IMR-90 (cell line): ENCODE measurements around the gene MARS1. TPM values are rescaled to one million over a fixed set of nuclear protein-coding genes. Genes with fewer than 3 reads are reported as not detected.
A peak's percentile ranks its signal among the peaks of the same experiment; 100 is the strongest.

Experiments
- ATAC-seq: fragments of 200-7000 bp; cut with Tn5 transposase; 2 replicates; pipeline ENCODE4 v1.9.1; 2020; ENCODE audit warnings: low read depth, mild to moderate bottlenecking, moderate library complexity
- BruUV-seq: library from RNA; stranded (reverse); fragments of 400-500 nt; replicated peaks from 2 replicates; lab custom pipeline; 2021; lab: Mats Ljungman, UMichigan
- CTCF ChIA-PET: fragments of 300-600 bp; formaldehyde crosslinking; extraction: SDS; loops from one replicate; lab custom pipeline; 2021; ENCODE audit warnings: antibody characterized with exemption; lab: Yijun Ruan, JAX
- POLR2A ChIA-PET: fragments of 300-600 bp; sonication (Branson Sonifier 250); formaldehyde crosslinking; loops from one replicate; lab custom pipeline; 2022; ENCODE audit warnings: antibody characterized with exemption; ENCODE audit not compliant: unreplicated experiment; lab: Charles Lee
- DNase-seq: peaks from one replicate; pipeline ENCODE4 v3.0.0; 2013
- H2AFZ ChIP-seq: replicated peaks from 2 replicates; pipeline ENCODE3; 2013; ENCODE audit warnings: low read length, mild to moderate bottlenecking; ENCODE audit not compliant: poor library complexity
- H2AK5ac ChIP-seq: 2 replicates; pipeline ENCODE4 v1.6.1; 2013; ENCODE audit warnings: low read depth, low read length, inconsistent platforms
- H2AK9ac ChIP-seq: replicated peaks from 2 replicates; pipeline ENCODE3; 2013; ENCODE audit warnings: mild to moderate bottlenecking, low read depth, low read length, moderate library complexity; ENCODE audit not compliant: poor library complexity
- H2BK120ac ChIP-seq: 2 replicates; pipeline ENCODE4 v1.6.1; 2013; ENCODE audit warnings: low read depth, low read length, inconsistent platforms
- H2BK15ac ChIP-seq: 3 replicates; pipeline ENCODE4 v1.6.1; 2013; ENCODE audit warnings: low read depth, low read length, inconsistent platforms
- H2BK20ac ChIP-seq: 2 replicates; pipeline ENCODE4 v1.6.1; 2013; ENCODE audit warnings: low read depth, mild to moderate bottlenecking, inconsistent platforms, low read length, moderate library complexity
- H2BK5ac ChIP-seq: 2 replicates; pipeline ENCODE4 v1.6.1; 2013; ENCODE audit warnings: mild to moderate bottlenecking, low read depth, low read length, inconsistent platforms; ENCODE audit not compliant: poor library complexity, severe bottlenecking
- H3K14ac ChIP-seq: replicated peaks from 2 replicates; pipeline ENCODE4 v1.6.1; 2013; ENCODE audit warnings: low read depth, low read length, inconsistent platforms
- H3K18ac ChIP-seq: 2 replicates; pipeline ENCODE4 v1.6.1; 2013; ENCODE audit warnings: low read depth, low read length, control low read depth
- H3K23ac ChIP-seq: 2 replicates; pipeline ENCODE4 v1.6.1; 2013; ENCODE audit warnings: low read depth, low read length, inconsistent platforms
- H3K27ac ChIP-seq: 2 replicates; pipeline ENCODE4 v1.5.1; 2013; ENCODE audit warnings: mild to moderate bottlenecking, control low read depth, low read length; ENCODE audit not compliant: insufficient read depth
- H3K27me3 ChIP-seq: 2 replicates; pipeline ENCODE4 v1.6.1; 2013; ENCODE audit warnings: low read length; ENCODE audit not compliant: control insufficient read depth, insufficient read depth
- H3K36me3 ChIP-seq: 2 replicates; pipeline ENCODE4 v1.6.1; 2013; ENCODE audit warnings: low read length, mixed read lengths; ENCODE audit not compliant: control insufficient read depth, insufficient read depth
- H3K4ac ChIP-seq: 2 replicates; pipeline ENCODE4 v1.6.1; 2013; ENCODE audit warnings: low read depth, low read length, inconsistent platforms
- H3K4me1 ChIP-seq: 2 replicates; pipeline ENCODE4 v1.6.1; 2013; ENCODE audit warnings: low read length, mixed read lengths; ENCODE audit not compliant: control insufficient read depth, insufficient read depth
- H3K4me2 ChIP-seq: 2 replicates; pipeline ENCODE4 v1.6.1; 2013; ENCODE audit warnings: low read depth, mild to moderate bottlenecking, control low read depth, low read length, moderate library complexity
- H3K4me3 ChIP-seq: 2 replicates; pipeline ENCODE4 v1.5.1; 2013; ENCODE audit warnings: low read depth, mild to moderate bottlenecking, control low read depth, low read length, moderate library complexity; ENCODE audit not compliant: insufficient read depth
- H3K56ac ChIP-seq: 2 replicates; pipeline ENCODE4 v1.6.1; 2013; ENCODE audit warnings: low read length, inconsistent platforms; ENCODE audit not compliant: insufficient read depth; ENCODE audit errors: extremely low read depth
- H3K79me1 ChIP-seq, 2 experiments: 2 replicates each; pipeline ENCODE4 v1.6.1; 2013; ENCODE audit warnings: low read length in 2 of 2, inconsistent platforms in 1 of 2, low read depth in 1 of 2
- H3K9ac ChIP-seq: 2 replicates; pipeline ENCODE4 v1.6.1; 2013; ENCODE audit warnings: low read depth, low read length, control low read depth
- H3K9me1 ChIP-seq: 2 replicates; pipeline ENCODE4 v1.6.1; 2013; ENCODE audit warnings: low read length, inconsistent platforms; ENCODE audit not compliant: insufficient read depth
- H3K9me3 ChIP-seq: 2 replicates; pipeline ENCODE4 v1.6.1; 2013; ENCODE audit warnings: low read length; ENCODE audit not compliant: control insufficient read depth, insufficient read depth
- H4K20me1 ChIP-seq: 2 replicates; pipeline ENCODE4 v1.6.1; 2013; ENCODE audit warnings: low read length, inconsistent platforms; ENCODE audit not compliant: insufficient read depth
- H4K5ac ChIP-seq: 2 replicates; pipeline ENCODE4 v1.6.1; 2013; ENCODE audit warnings: mild to moderate bottlenecking, low read depth, low read length, control low read depth
- H4K8ac ChIP-seq, 2 experiments: 2 replicates each; pipeline ENCODE4 v1.6.1; 2013; ENCODE audit warnings: low read depth in 2 of 2, low read length in 2 of 2, control low read depth in 1 of 2, inconsistent platforms in 1 of 2
- H4K91ac ChIP-seq: 2 replicates; pipeline ENCODE4 v1.6.1; 2013; ENCODE audit warnings: low read depth, low read length, inconsistent platforms; ENCODE audit not compliant: insufficient read depth
- BHLHE40 ChIP-seq: fragments of 150-350 bp; IDR thresholded peaks from 2 replicates; pipeline ENCODE4 v1.6.1; 2016; ENCODE audit warnings: mild to moderate bottlenecking, low read depth, low read length
- CEBPB ChIP-seq: IDR thresholded peaks from 2 replicates; pipeline ENCODE4 v1.6.1; 2012; ENCODE audit warnings: low read depth, low read length, improper control_type of control experiment
- CHD1 ChIP-seq: IDR thresholded peaks from 2 replicates; pipeline ENCODE4 v1.6.1; 2012; ENCODE audit warnings: low read depth, low read length, improper control_type of control experiment
- FOS ChIP-seq: fragments of 150-350 bp; IDR thresholded peaks from 2 replicates; pipeline ENCODE4 v1.6.1; 2016; ENCODE audit warnings: low read depth, low read length
- NFE2L2 ChIP-seq: fragments of 150-350 bp; IDR thresholded peaks from 2 replicates; pipeline ENCODE4 v1.6.1; 2016; ENCODE audit warnings: low read depth, mild to moderate bottlenecking, low read length
- RFX5 ChIP-seq: IDR thresholded peaks from 2 replicates; pipeline ENCODE4 v1.8.0; 2012; ENCODE audit warnings: low read depth, mild to moderate bottlenecking, low read length, moderate library complexity
- SMC3 ChIP-seq: fragments of 150-350 bp; IDR thresholded peaks from 2 replicates; pipeline ENCODE4 v1.6.1; 2016; ENCODE audit warnings: low read depth, mild to moderate bottlenecking, antibody characterized with exemption, low read length, moderate library complexity
- USF2 ChIP-seq: fragments of 150-350 bp; IDR thresholded peaks from 2 replicates; pipeline ENCODE4 v1.6.1; 2017; ENCODE audit warnings: mild to moderate bottlenecking, antibody characterized with exemption, low read length, low read depth
- WGBS, 2 experiments: methylation state at CpG; one replicate each; pipeline versions ENCODE4 v1.1.5 to v1.1.7; 2013; ENCODE audit warnings: missing lambda C conversion rate in 2 of 2; ENCODE audit not compliant: insufficient read length in 1 of 2; ENCODE audit errors: extremely low coverage in 2 of 2; 5-methylcytosine and 5-hydroxymethylcytosine counted together
- dilution Hi-C: fragments of 300-500 bp; cut with HindIII; formaldehyde crosslinking; loops from one replicate; pipeline ENCODE4 v1.14.3; 2018; ENCODE audit warnings: low sequenced_read_pairs; ENCODE audit not compliant: unreplicated experiment
- in situ Hi-C: fragments of 300-500 bp; cut with MboI; formaldehyde crosslinking; loops from 3 replicates; pipeline ENCODE4 v1.14.3; 2019; ENCODE audit warnings: low sequenced_read_pairs, inconsistent platforms, mixed read lengths
- intact Hi-C: fragments of 100-400 bp; cut with micrococcal nuclease; formaldehyde crosslinking; loops from 2 replicates; pipeline ENCODE4 v1.10.0; 2022
- polyA plus RNA-seq, 3 experiments: library from polyadenylated mRNA; depleted of rRNA; stranded (reverse); fragments of >200 nt; gene quantifications; 2 replicates each; pipeline ENCODE4 v1.2.3, GENCODE V29; 2012; ENCODE audit warnings: low replicate concordance in 1 of 3
- total RNA-seq: library from RNA; depleted of rRNA; stranded (reverse); fragments of >200 nt; gene quantifications from 2 replicates; pipeline ENCODE4 v1.2.3, GENCODE V29; 2012
- TF ChIP-seq, protein P1 (sequence below): conservative IDR thresholded peaks from 2 replicates; pipeline ENCODE4 v1.5.1; 2012; ENCODE audit warnings: mild to moderate bottlenecking, low read depth, low read length, improper control_type of control experiment

MARS1 gene
- total and polyA plus RNA-seq, 2 of the 4 experiments (the other 2 are of a cell fraction): 156 to 164 TPM

DNA sequence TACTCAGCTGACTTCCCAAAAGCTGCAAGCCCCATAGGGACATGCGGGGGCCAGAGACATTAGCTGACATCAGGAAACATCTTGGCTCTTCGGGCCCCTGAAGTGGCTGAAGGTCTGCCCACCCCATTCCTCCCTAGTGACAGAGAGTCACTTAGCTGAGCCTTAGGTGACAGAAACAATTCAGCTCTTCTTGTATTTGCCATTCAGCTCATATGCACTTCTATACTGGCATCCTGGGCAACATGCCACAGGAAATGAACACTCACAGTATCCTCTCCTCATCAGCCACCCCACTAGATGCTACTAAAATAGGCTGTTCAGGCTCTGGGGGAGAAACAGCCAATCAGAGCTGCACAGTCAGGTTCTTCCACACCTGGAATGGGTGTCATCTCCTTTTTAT is 55.7 kb downstream of the MARS1 start:
- no peak overlapping the region for H2BK15ac ChIP-seq
- H3K27ac ChIP-seq: no peak overlapping the region
- no TSS peak for BruUV-seq
- H4K91ac ChIP-seq: no peak overlapping the region
- H4K20me1 ChIP-seq: peaks cover 42% of the 10 kb centered on the region
- H3K9ac ChIP-seq: no peak overlapping the region
- no peak overlapping the region for H4K5ac ChIP-seq
- intact Hi-C loops: no loop called here
- H2AK9ac ChIP-seq: no peak overlapping the region
- H2AK5ac ChIP-seq: no peak overlapping the region
- H2BK20ac ChIP-seq: no peak overlapping the region
- H3K18ac ChIP-seq: no peak overlapping the region
- no peak overlapping the region for H2BK120ac ChIP-seq
- no peak overlapping the region for H3K56ac ChIP-seq
- TF ChIP-seq FOS (no peak), CEBPB (no peak), SMC3 (no peak), USF2 (no peak), CHD1 (no peak), RFX5 (no peak), NFE2L2 (no peak), BHLHE40 (no peak)
- TF ChIP-seq, protein P1, sequence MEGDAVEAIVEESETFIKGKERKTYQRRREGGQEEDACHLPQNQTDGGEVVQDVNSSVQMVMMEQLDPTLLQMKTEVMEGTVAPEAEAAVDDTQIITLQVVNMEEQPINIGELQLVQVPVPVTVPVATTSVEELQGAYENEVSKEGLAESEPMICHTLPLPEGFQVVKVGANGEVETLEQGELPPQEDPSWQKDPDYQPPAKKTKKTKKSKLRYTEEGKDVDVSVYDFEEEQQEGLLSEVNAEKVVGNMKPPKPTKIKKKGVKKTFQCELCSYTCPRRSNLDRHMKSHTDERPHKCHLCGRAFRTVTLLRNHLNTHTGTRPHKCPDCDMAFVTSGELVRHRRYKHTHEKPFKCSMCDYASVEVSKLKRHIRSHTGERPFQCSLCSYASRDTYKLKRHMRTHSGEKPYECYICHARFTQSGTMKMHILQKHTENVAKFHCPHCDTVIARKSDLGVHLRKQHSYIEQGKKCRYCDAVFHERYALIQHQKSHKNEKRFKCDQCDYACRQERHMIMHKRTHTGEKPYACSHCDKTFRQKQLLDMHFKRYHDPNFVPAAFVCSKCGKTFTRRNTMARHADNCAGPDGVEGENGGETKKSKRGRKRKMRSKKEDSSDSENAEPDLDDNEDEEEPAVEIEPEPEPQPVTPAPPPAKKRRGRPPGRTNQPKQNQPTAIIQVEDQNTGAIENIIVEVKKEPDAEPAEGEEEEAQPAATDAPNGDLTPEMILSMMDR: no peak
- H2AFZ ChIP-seq: no peak overlapping the region
- H3K79me1 ChIP-seq: peaks cover 33 to 64% of the 10 kb centered on the region in 2 experiments
- no peak overlapping the region for H3K4ac ChIP-seq
- no peak overlapping the region for H3K4me3 ChIP-seq
- WGBS, 2 experiments: 100% methylated on average over 2 of the region's 2 CpGs; no CpG with 5 or more reads in 1 of the 2 experiments
- peaks cover 4% of the 10 kb centered on the region for H3K27me3 ChIP-seq
- CTCF ChIA-PET: no interaction called here
- ATAC-seq (no peak), DNase-seq (peak; percentile 18)
- no peak overlapping the region for H2BK5ac ChIP-seq
- H3K14ac ChIP-seq: no peak overlapping the region
- H3K9me3 ChIP-seq: no peaks in the 10 kb centered on the region
- POLR2A ChIA-PET: no interaction called here
- in situ Hi-C loops: no loop called here
- no peak overlapping the region for H4K8ac ChIP-seq
- H3K4me1 ChIP-seq: peaks cover 13% of the 10 kb centered on the region
- no peak overlapping the region for H3K23ac ChIP-seq
- dilution Hi-C loops: no loop called here
- no peak overlapping the region for H3K4me2 ChIP-seq
- peaks cover 23% of the 10 kb centered on the region for H3K9me1 ChIP-seq
- peaks cover 24% of the 10 kb centered on the region for H3K36me3 ChIP-seq
